NCI-H1930 (cell line): Measurements from ENCODE around the gene DCAF10.
"Not testable (repeated sequence)": the region's sequence is repeated elsewhere in the genome, so short reads cannot be mapped to it uniquely, and the experiment has no call there.

Source experiments
- DNase-seq, 2 experiments: peaks; one replicate each; lab custom pipeline; 2025; lab: John Stamatoyannopoulos, UW

Gene DCAF10

DNA sequence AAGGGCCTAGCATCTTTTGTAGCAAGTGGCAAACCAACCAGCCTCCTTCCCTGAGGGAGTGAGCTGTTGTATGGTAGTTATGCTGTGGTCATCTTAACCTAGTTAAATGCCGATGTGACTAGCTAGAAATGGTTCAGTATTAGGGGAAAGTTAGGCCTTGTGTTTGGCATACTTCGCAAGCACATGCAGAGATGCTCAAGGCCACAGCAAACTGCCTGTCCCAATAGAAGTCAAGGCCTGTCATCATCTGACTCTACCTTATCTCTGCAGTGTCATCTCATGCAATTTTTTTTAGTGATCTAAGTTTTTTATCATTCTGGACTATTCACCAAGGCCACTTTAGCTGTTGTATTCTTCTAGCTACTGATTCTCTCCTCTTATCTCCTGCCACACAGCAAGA is 10.5 kb upstream of the DCAF10 start:
- no peak for DNase-seq

DNA sequence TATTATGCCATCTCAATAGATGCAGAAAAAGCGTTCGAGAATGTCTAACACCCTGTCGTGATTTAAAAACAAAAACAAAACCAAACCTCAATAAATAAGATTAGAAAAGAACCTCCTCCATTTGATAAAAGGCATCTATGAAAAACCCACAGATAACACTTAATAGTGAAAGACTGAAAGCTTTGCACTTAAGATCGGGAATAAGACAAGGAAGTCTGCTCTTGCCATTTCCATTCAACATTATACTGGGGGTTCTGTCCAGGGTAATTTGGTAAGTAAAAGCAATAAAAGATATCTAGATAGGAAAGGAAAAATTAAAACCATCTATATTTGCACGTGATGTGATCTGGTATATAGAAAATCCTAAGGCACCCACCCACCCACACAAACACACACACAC is 8.5 kb upstream of the DCAF10 start:
- DNase-seq = no peak

DNA sequence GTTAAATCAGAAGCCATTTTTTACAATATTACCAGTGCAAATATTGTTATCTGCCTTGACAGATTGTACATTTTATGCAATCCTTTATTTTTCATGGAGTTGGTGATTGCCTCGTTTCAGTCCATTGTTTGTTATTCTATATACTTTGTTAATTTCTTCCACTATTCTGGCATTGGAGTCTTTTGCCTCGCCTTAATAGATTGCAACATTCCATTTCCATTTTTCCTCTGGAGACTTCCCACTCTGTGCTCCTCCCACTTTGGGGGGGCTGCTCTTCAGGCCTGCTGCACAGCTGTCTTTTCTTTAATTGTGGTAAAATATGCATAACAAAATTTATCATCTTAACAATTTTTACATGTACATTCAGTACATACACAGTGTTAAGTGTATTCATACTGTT is 4.4 kb upstream of the DCAF10 start:
- no peak for DNase-seq

DNA sequence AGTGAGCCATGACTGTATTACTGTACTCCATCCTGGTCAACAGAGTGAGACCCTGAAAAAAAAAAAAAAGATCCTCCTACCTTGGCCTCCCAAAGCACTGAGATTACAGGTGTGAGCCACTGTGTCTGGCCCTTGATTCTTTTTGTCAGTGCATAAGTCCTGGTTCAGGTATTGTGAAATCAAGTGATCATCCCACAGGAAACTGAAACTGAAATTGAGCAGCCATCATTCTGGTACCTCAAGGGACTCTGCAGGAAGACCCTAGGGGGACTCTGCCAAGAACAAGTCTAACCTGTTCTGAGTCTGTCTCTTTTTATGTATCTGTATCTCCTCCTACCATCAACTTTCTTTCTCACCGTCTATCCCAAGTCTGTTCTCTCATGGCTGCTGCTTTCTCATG is 1.9 kb upstream of the DCAF10 start:
- no peak for DNase-seq

DNA sequence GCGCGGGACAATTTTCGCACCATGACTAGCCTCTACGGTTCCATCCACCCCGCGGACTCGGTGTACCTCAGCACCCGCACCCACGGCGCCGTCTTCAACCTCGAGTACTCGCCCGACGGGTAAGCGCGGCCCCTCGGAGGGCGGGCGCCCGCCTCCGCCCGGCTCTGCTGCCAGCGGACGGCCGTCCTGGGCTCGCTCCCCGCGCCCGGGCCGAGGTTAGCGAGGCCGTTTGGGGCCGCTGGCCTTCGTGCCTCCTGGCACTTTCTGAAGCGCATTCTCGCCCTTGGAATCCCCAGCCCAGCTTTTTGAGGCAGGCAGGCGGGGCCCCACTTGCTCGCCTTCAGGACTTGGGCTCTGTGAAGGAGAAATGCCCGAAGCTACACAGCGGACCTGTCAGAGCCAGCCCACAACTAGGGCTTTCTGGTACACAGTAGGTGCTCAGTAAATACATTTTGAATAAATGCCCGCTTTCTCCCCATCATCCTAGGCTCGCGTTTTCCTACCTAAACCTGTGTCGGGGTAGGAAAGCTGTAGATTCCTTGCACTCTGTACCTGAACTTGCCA is 772 bp downstream of the DCAF10 start:
- no peak for DNase-seq

DNA sequence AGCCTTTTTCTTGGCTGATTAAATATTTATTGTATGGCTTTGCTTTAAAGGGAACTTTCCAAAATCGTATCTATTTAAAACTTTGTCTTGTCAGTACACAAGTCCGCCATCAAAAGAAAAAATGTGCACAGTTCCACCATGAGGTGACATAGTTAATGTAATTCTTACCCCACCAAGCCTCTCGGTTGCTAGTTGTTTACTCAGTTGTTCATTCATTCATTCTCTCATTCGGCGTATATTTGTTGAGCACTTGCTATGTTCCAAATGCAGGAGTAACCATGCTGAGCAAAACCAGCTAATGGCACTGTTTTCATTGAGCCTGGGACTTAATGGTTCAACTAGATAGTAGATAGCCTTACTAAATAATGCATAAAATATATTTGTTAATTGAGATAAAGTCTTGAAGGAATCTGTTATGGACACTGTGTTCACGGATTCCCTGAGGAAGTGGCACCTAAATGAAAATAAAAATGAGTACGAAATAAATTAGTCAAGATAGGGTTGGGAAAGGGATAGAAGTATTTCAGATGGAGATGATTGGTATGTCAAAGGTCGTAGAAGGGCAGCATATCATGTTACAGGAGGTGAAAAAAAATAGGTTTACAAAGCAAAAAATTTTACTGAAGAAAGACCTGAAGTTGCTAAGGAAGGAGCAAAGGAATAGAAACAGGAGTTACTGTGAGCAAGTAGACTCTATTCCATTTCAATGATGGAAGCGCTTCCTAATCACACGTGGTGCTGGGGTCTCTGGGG is 1.5 kb downstream of the DCAF10 start:
- no peak for DNase-seq

DNA sequence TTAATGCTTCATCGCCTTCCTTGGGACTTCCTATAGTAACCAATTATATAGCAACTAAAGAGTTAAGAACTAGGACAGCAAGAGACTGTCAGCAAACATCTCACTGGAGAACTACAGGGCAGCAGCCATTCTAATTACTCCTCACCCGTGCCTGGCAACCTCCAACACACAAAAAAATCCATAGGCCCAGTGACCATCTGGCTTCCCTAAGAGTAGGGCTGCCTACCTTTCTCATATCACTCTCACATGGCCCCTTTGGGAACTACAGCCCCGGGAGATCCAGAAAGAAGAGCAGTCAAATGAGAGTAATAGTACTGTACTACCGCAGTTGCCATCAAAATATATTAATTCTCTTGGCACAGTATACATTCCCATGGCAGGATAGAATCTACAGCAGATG is 5.7 kb downstream of the DCAF10 start:
- no peak for DNase-seq

DNA sequence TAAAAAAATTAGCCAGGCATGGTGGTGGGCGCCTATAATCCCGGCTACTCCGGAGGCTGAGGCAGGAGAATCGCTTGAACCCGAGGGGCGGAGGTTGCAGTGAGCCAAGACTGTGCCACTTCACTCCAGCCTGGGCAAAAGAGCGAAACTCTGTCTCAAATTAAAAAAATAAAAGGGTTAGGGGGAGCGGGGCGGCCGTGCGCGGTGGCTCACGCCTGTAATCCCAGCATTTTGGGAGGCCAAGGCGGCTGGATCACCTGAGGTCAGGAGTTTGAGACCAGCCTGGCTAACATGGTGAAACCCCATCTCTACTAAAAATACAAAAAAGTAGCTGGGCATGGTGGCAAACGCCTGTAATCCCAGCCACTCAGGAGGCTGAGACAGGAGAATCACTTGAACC is 9.1 kb downstream of the DCAF10 start:
- DNase-seq = not testable (repeated sequence)

DNA sequence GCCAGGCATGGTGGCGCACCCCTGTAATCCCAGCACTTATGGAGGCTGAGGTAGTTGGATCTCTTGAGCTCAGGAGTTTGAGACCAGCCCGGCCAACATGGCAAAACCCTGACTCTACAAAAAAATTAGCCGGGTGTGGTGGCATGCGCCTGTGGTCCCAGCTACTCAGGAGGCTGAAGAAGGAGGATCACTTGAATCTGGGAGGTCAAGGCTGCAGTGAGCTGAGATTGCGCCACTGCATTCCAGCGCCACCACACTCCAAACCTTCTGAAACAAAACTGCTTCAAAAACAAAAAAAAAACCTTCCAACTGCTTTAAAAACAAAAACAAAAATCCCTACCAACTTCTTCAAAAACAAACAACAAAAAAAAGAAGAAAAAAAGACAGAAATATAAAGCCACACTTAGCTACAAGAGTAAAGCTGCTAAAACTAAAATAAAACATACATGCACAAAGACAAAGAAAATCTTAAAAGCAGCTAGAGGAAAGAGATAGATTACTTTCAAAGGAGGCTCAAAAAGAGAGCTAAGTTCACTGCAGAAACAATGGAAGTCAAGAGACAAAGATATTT is 11.4 kb downstream of the DCAF10 start:
- DNase-seq = no peak

DNA sequence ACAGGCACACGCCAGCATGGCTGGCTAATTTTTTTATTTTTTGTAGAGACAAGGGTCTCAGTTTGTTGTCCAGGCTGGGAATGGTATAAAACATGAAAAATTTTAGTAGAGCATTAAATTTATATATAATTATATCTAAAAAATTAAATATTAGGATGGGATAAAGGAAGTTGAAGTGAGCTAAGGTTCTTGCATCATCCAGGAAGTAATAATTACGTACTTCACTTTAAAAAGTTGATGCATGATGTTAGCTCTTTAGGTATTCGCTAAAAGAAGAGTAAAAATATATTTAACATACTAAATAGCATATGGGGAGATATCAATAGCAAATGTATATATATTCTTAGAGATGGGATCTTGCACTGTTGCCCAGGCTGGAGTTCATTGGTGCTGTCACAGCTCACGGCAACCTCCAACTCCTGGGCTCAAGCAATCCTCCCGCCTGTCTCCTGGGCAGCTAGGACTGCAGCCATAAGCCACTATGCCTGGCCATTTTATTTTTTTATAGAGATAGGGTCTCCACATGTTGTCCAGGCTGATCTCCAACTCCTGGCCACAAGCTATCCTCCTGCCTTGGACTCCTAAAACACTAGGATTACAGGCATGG is 12.3 kb downstream of the DCAF10 start:
- no peak for DNase-seq

DNA sequence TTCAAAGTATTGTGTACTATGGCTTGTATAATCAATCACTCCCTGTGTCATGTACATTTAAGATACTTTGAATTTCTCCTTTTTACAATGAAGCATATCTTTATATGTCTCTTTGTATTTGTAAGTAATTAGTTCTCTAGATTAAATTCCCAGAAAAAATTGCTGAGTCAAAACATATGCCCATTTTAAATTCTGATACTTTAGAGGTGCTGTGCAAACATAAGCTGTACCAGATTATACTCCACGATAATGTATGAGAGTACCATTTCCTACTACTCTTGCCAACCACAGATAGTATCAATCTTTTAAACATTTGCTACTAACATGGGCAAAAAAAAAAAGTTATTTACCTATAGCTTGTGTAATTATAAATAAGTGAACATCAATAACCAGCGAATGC is 18.3 kb downstream of the DCAF10 start:
- DNase-seq = no peak

DNA sequence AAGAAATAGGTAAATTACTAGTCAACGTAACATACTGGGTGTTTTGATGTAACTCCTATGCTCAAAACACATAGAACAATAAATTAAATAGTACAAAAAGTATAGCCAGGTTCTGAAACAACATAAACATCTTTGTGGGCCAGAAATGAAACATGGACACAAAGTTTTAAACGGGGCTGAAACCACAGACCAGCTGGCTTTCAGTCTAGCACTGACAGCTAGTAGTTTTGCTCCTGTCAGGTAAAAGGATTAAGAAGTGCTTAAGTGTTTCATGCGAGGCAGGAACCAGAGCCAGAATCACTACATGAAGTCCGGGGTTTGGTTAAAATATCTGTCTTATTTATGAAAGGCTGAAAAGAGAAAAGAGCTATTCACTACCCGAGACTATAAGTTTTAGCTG is 19.5 kb downstream of the DCAF10 start:
- no peak for DNase-seq

DNA sequence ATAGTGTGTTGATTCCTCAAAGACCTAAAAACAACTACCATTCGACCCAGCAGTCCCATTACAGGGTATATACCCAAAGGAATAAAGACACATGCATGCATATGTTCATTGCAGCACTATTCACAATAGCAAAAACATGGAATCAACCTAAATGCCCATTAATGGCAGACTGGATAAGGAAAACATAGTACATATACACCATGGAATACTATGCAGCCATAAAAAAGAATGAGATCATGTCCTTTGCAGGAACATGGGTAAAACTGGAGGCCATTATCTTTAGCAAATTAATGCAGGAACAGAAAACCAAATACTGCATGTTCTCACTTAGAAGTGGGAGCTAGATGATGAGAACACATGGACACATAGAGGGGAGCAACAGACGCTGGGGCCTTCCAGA is 24.6 kb downstream of the DCAF10 start:
- DNase-seq = not testable (repeated sequence)

DNA sequence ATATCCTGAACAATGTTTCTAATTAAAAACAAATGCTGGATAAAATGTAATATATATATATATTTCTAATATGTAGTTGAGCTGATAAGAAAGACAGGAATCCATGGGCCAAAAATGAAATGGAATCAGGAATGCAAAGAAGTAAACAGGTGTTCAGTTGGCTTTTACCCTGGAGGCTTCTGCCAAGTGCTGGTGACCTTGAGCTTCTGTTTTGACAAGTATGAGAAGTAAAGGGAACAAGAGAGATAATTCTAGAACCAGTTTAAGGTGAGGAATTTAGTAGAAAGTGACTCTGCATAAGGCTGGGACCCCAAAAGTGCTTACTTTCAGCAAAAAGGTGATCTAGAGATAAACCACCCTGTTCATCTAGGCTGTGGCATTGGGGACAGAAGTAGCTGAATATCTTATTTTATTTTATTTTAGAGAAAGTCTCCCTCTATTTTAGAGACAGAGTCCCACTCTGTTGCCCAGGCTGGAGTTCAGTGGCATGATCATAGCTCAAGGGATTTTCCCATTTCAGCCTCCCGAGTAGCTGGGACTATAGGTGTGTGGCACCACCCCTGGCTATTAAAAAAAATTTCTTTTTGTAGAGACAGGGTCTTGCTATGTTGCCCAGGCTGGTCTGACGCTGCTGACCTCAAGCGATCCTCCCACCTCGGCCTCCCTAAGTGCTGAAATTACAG is 27.0 kb downstream of the DCAF10 start:
- no peak for DNase-seq

DNA sequence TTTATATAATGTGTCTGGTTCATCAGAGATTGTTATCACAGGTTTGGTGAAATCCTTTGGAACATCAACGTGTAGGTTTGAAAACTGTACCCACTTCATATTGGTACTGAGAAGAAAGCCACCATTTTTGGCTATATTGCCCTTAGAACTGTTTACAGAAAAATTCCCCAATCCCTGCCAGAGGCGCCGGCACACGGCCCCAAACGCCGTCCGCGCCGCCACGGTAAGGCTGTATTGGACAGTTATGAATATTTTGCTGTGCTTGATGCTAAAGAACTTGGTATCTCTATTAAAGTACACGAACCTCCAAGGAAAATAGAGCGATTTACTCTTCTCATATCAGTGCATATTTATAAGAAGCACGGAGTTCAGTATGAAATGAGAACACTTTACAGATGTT is 35.2 kb downstream of the DCAF10 start:
- no peak for DNase-seq

DNA sequence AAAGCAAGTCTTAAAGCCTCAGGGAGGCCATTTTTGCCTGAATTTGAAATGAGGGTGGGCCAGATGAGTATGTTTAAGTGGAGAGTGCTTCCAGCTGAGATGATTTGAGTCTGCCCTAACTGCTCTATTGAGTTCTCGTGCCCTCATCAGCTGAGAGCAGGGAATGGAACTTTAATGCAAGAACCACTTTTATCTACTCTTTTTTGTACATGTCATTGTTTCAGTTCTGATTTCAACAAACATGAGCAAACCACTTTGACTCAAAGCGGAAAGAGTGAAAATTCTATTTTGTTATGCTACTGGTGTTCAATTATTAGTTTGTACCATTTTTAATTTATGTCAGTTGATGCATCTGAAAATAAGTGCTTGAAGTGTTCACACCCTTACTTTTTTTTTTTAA is 35.8 kb downstream of the DCAF10 start:
- DNase-seq = no peak

DNA sequence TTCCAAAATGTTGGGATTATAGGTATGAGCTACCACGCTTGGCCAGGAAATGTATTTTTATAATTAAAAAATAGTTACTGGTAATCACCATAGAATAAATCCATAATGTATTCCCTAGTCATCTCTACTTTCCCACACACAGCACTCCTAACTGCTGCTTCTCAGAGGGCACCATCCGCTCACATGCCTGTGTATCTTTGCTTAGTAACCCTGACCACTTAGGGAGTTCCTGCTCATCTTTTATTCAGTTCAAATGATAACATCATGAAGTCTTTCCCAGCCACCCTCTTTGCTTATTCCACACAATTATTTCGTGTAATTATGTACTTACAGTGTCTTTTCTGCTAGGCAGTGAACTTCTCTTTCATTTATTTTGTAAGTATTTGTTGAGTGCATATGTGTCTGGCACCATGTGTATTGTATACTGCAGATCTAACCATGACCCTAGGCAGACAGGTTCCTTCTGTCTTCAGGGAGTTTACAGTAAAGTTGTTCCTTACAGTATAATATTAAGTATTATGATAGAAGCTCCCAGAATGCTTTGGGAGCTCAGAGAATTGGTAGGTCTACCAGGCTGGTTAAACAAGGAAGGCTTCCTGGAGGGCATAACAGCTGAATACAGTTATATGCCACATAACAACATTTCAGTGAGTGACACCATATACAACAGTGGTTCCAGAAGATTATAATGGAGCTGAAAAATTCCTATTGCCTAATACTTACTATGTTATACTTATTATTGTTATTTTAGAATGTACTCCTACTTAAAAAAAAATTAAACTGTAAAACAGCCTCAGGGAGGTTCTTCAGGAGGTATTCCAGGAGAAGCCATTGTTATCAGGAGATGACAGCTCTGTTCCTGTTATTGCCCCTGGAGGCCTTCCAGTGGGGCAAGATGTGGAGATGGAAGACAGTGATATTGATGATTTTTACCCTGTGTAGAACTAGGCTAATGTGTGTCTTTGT is 39.2 kb downstream of the DCAF10 start:
- DNase-seq = no peak

DNA sequence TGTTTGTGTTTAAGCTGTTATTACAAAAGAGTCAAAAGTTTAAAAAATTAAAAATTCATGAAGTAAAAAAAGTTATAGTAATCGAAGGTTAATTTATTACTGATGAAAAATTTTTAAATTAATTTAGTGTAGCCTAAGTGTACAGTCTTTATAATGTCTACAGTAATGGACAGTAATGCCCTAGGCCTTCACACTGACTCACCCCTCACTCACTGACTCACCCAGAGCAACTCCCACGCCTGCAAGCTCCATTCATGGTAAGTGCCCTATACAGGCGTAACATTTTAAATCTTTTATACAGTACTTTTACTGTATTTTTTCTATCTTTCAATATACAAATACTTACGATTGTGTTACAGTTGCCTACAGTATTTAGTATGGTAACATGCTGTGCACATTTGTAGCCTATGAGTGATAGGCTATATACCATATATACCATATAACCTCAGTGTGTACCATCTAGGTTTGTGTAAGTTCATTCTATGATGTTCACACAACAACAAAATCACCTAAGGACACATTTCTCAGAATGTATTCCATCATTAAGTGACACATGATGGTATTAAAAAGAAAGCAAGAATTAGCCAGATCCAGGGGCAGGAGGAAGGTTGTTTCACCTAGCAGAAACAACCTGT is 40.1 kb downstream of the DCAF10 start:
- no peak for DNase-seq

DNA sequence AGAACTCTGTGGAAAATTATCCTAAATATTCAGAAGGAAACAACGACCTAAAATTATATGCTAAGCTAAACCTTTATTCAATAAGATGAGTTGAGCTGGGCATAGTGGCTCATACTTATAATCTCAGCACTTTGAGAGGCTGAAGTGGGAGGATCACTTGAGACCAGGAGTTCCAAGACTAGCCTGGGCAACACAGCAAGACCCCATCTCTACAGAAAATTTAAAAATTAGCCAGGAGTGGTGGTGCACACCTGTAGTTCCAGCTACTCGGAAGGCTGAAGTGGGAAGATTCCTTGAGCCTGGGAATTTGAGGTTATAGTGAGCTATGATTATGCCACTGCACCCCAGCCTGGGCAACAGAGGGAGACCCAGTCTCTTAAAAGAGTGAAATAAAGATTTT is 51.6 kb downstream of the DCAF10 start:
- DNase-seq = no peak

DNA sequence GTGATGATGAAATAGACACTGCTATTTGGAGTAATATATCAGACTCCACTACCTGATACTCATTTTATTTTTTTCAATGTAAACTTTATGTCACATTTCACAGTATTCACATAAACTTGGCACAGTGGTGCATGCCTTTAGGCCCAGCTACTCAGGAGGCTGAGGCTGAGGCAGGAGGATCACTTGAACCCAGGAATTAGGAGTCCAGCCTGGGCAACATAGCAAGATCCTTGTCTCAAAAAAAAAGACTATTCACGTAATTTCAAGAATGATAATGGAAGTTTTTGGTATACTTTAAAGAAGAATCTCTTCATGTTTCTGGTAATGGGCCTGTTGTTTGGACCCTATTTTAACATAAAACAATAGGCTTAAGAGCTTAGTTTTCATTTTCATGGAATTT is 56.0 kb downstream of the DCAF10 start:
- no peak for DNase-seq

DNA sequence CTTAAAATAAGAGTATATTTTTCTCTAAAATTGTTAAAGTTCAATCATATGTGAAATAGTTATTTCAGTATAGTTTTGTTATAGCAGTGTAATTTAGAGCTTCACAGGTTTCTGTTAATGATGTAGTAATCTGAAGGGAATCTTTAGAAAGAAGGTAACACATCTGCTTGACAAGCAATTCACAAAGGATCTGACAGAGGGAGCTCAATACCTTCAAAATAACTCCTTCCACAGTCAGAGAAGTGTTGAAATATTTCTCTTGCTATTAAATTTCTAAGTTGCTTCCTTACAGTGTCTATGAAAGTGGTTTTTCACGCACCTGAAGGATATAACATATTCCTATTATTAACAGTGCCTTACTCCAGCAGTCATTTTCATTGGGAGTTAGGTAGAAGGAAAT is 58.4 kb downstream of the DCAF10 start:
- no peak for DNase-seq
